H1 (cell line): Measurements from ENCODE around the gene AKR1C2. TPM values are rescaled to one million over a fixed set of nuclear protein-coding genes. Genes with fewer than 3 reads are reported as not detected.

ENCODE experiments used
- CTCF ChIA-PET: fragments of 300-600 bp; sonication (Branson Sonifier 250); formaldehyde crosslinking; loops from one replicate; lab custom pipeline; 2021; ENCODE audit not compliant: partially characterized antibody; lab: Charles Lee
- POLR2A ChIA-PET: fragments of 300-600 bp; sonication (Branson Sonifier 250); formaldehyde crosslinking; loops from one replicate; lab custom pipeline; 2021; ENCODE audit warnings: inconsistent platforms; ENCODE audit not compliant: partially characterized antibody; lab: Charles Lee
- DNase-seq, 2 experiments: peaks; one replicate each; pipeline versions ENCODE4 v3.0.0 to v3.0.0-alpha.2; 2010 to 2022; ENCODE audit warnings: low spot score in 2 of 2, low read depth in 1 of 2, mixed read lengths in 1 of 2
- FAIRE-seq: peaks from 2 replicates; lab custom pipeline; 2011; peaks lifted over from hg19 to GRCh38; lab: Jason Lieb, UNC
- H2AFZ ChIP-seq: 2 replicates; pipeline ENCODE4 v1.8.1; 2012; ENCODE audit warnings: low read length, inconsistent platforms
- H2AK5ac ChIP-seq: 2 replicates; pipeline ENCODE4 v1.6.1; 2013; ENCODE audit warnings: low read depth, low read length
- H2BK120ac ChIP-seq: replicated peaks from 2 replicates; pipeline ENCODE3; 2013; ENCODE audit warnings: low read depth, low read length, inconsistent platforms
- H2BK12ac ChIP-seq: 2 replicates; pipeline ENCODE4 v1.6.1; 2013; ENCODE audit warnings: low read depth, low read length
- H2BK15ac ChIP-seq: 2 replicates; pipeline ENCODE4 v1.6.1; 2013; ENCODE audit warnings: low read length
- H2BK20ac ChIP-seq: 2 replicates; pipeline ENCODE4 v1.6.1; 2013; ENCODE audit warnings: low read length
- H2BK5ac ChIP-seq: 2 replicates; pipeline ENCODE4 v1.6.1; 2013; ENCODE audit warnings: low read depth, low read length
- H3K14ac ChIP-seq: 2 replicates; pipeline ENCODE4 v1.6.1; 2013; ENCODE audit warnings: inconsistent platforms; ENCODE audit not compliant: insufficient read length
- H3K18ac ChIP-seq: 2 replicates; pipeline ENCODE4 v1.6.1; 2013; ENCODE audit warnings: low read length; ENCODE audit errors: extremely low read depth
- H3K23ac ChIP-seq: 2 replicates; pipeline ENCODE4 v1.6.1; 2013; ENCODE audit warnings: inconsistent platforms; ENCODE audit not compliant: insufficient read length
- H3K23me2 ChIP-seq: 2 replicates; pipeline ENCODE4 v1.6.1; 2013; ENCODE audit warnings: low read depth, low read length
- H3K27ac ChIP-seq: 2 replicates; pipeline ENCODE4 v1.6.1; 2011; ENCODE audit warnings: low read depth, low read length, inconsistent platforms
- H3K27me3 ChIP-seq, 4 experiments: replicated peaks in 1 of 4; 1 replicate in 1 of 4; 2 replicates in 3 of 4; pipeline versions ENCODE4 v1.6.1 to v1.8.1; 2011 to 2013; ENCODE audit warnings: low read length in 3 of 4, mild to moderate bottlenecking in 3 of 4, inconsistent platforms in 2 of 4, mixed read lengths in 2 of 4, moderate library complexity in 1 of 4; ENCODE audit not compliant: control insufficient read depth in 3 of 4, insufficient read depth in 3 of 4; ENCODE audit errors: extremely low read depth in 1 of 4
- H3K36me3 ChIP-seq, 4 experiments: 2 replicates each; pipeline versions ENCODE4 v1.6.1 to v1.8.1; 2011 to 2013; ENCODE audit warnings: mild to moderate bottlenecking in 4 of 4, low read length in 3 of 4, moderate library complexity in 2 of 4, control low read depth in 1 of 4, inconsistent platforms in 1 of 4; ENCODE audit not compliant: insufficient read depth in 4 of 4, control insufficient read depth in 2 of 4
- H3K4ac ChIP-seq: replicated peaks from 2 replicates; pipeline ENCODE3; 2013; ENCODE audit warnings: low read length, low read depth, mixed read lengths, inconsistent platforms; ENCODE audit not compliant: insufficient read length
- H3K4me1 ChIP-seq, 4 experiments: replicated peaks in 1 of 4; 1 replicate in 1 of 4; 2 replicates in 3 of 4; pipeline versions ENCODE4 v1.6.1 to v1.8.1; 2011 to 2013; ENCODE audit warnings: low read length in 3 of 4, inconsistent platforms in 2 of 4, mixed read lengths in 1 of 4; ENCODE audit not compliant: insufficient read depth in 4 of 4, control insufficient read depth in 3 of 4
- H3K4me2 ChIP-seq, 2 experiments: 2 replicates each; pipeline versions ENCODE4 v1.6.1 to v1.8.1; 2011 to 2013; ENCODE audit warnings: low read depth in 2 of 2, low read length in 2 of 2, control low read depth in 1 of 2, inconsistent platforms in 1 of 2, mild to moderate bottlenecking in 1 of 2; ENCODE audit not compliant: insufficient read depth in 1 of 2
- H3K4me3 ChIP-seq, 4 experiments: fragments of 200-600, 300-600 bp in 1 of 4; sonication (generic), shearing (Covaris generic), sonication (Bioruptor Twin) in 1 of 4; 2 replicates each; pipeline versions ENCODE4 v1.5.1 to v1.8.1; 2011 to 2016; ENCODE audit warnings: low read length in 4 of 4, low read depth in 3 of 4, control low read depth in 2 of 4, inconsistent platforms in 2 of 4, mild to moderate bottlenecking in 2 of 4, mixed read lengths in 1 of 4, moderate library complexity in 1 of 4; ENCODE audit not compliant: insufficient read depth in 2 of 4; ENCODE audit errors: extremely low read depth in 1 of 4
- H3K56ac ChIP-seq: replicated peaks from 2 replicates; pipeline ENCODE3; 2013; ENCODE audit warnings: low read depth, mild to moderate bottlenecking, mixed read lengths, low read length, inconsistent platforms; ENCODE audit not compliant: insufficient read length
- H3K79me1 ChIP-seq: 2 replicates; pipeline ENCODE4 v1.6.1; 2013; ENCODE audit warnings: low read depth, low read length, control low read depth
- H3K79me2 ChIP-seq, 2 experiments: 2 replicates each; pipeline versions ENCODE4 v1.6.1 to v1.8.1; 2012 to 2013; ENCODE audit warnings: low read length in 2 of 2, mild to moderate bottlenecking in 2 of 2, inconsistent platforms in 1 of 2; ENCODE audit not compliant: insufficient read depth in 2 of 2, control insufficient read depth in 1 of 2
- H3K9ac ChIP-seq, 4 experiments: replicated peaks in 1 of 4; 1 replicate in 1 of 4; 2 replicates in 3 of 4; pipeline versions ENCODE4 v1.6.1 to v1.8.1; 2011 to 2013; ENCODE audit warnings: low read depth in 3 of 4, low read length in 3 of 4, control low read depth in 2 of 4, mild to moderate bottlenecking in 2 of 4, moderate library complexity in 2 of 4, inconsistent platforms in 1 of 4; ENCODE audit errors: extremely low read depth in 1 of 4
- H3K9me3 ChIP-seq, 2 experiments: 2 replicates each; pipeline versions ENCODE4 v1.6.1 to v1.8.1; 2012 to 2013; ENCODE audit warnings: mild to moderate bottlenecking in 2 of 2, moderate library complexity in 2 of 2, control low read depth in 1 of 2, inconsistent platforms in 1 of 2, low read depth in 1 of 2, low read length in 1 of 2, mixed read lengths in 1 of 2; ENCODE audit not compliant: insufficient read depth in 2 of 2
- H4K20me1 ChIP-seq, 2 experiments: replicated peaks in 1 of 2; 2 replicates each; pipeline versions ENCODE3 to v1.8.1; 2011 to 2013; ENCODE audit warnings: inconsistent platforms in 2 of 2, low read length in 2 of 2, mild to moderate bottlenecking in 1 of 2; ENCODE audit not compliant: insufficient read depth in 2 of 2, control insufficient read depth in 1 of 2
- H4K5ac ChIP-seq: 2 replicates; pipeline ENCODE4 v1.6.1; 2013; ENCODE audit warnings: low read length, low read depth, mixed read lengths, inconsistent platforms; ENCODE audit not compliant: insufficient read length
- H4K8ac ChIP-seq: 2 replicates; pipeline ENCODE4 v1.8.0; 2013; ENCODE audit warnings: mild to moderate bottlenecking, moderate library complexity, low read length, inconsistent platforms; ENCODE audit not compliant: insufficient read depth; ENCODE audit errors: extremely low read depth
- H4K91ac ChIP-seq: replicated peaks from 2 replicates; pipeline ENCODE3; 2013; ENCODE audit warnings: low read length, mixed read lengths, inconsistent platforms; ENCODE audit not compliant: insufficient read length
- EGR1 ChIP-seq: IDR thresholded peaks from 2 replicates; pipeline ENCODE4 v1.6.1; 2011; ENCODE audit warnings: low read depth, low read length, borderline replicate concordance
- KDM5A ChIP-seq: fragments of 200-600 bp; IDR thresholded peaks from 2 replicates; pipeline ENCODE4 v1.7.1; 2012; ENCODE audit warnings: mild to moderate bottlenecking, low read length, inconsistent platforms, mixed read lengths
- POLR2AphosphoS5 ChIP-seq: IDR thresholded peaks from 2 replicates; pipeline ENCODE4 v1.6.1; 2011; ENCODE audit warnings: low read depth, low read length
- POU5F1 ChIP-seq: IDR thresholded peaks from 2 replicates; pipeline ENCODE4 v1.6.1; 2011; ENCODE audit warnings: low read depth, mild to moderate bottlenecking, low read length, moderate library complexity
- RNF2 ChIP-seq: fragments of 200-900, 300-1000 bp; sonication (generic); IDR thresholded peaks from 2 replicates; pipeline ENCODE4 v1.7.1; 2016; ENCODE audit warnings: borderline replicate concordance, low read depth, mild to moderate bottlenecking, antibody characterized with exemption, low read length; ENCODE audit not compliant: poor library complexity, severe bottlenecking; ENCODE audit errors: missing control alignments
- RXRA ChIP-seq: IDR thresholded peaks from 2 replicates; pipeline ENCODE4 v1.6.1; 2011; ENCODE audit warnings: low read depth, mild to moderate bottlenecking, low read length, moderate library complexity; ENCODE audit not compliant: insufficient read depth
- SIX5 ChIP-seq: IDR thresholded peaks from 2 replicates; pipeline ENCODE4 v1.6.1; 2011; ENCODE audit warnings: mild to moderate bottlenecking, low read depth, low read length
- SUZ12 ChIP-seq: fragments of 200-600 bp; sonication (generic); IDR thresholded peaks from 2 replicates; pipeline ENCODE4 v1.6.1; 2012; ENCODE audit warnings: mild to moderate bottlenecking, inconsistent platforms, low read length, moderate library complexity, mixed read lengths
- WGBS, 2 experiments: shearing (Covaris generic) in 1 of 2; methylation state at CpG; one replicate each; pipeline versions ENCODE4 v1.1.6 to v1.1.7; 2013 to 2015; ENCODE audit warnings: low lambda C conversion rate in 2 of 2, mixed read lengths in 2 of 2, inconsistent platforms in 1 of 2, low coverage in 1 of 2, missing lambda C conversion rate in 1 of 2; ENCODE audit not compliant: insufficient replicate concordance in 2 of 2, insufficient coverage in 1 of 2, insufficient read length in 1 of 2; ENCODE audit errors: extremely low coverage in 1 of 2, missing lambda C conversion rate in 1 of 2; 5-methylcytosine and 5-hydroxymethylcytosine counted together
- polyA plus RNA-seq, 7 experiments: library from polyadenylated mRNA; depleted of rRNA in 3 of 7; stranded (reverse) in 5 of 7; unstranded in 2 of 7; fragments of >200 nt in 5 of 7; fragments of 200-250 nt in 2 of 7; gene quantifications; 1 replicate in 5 of 7; 2 replicates in 1 of 7; 4 replicates in 1 of 7; pipeline versions ENCODE4 v1.2.1 to v1.2.3, GENCODE V29; 2011 to 2013; ENCODE audit warnings: missing spikeins in 2 of 7, mixed read lengths in 2 of 7
- total RNA-seq: library from RNA; stranded (reverse); fragmentation: NEBNext Ultra II Directional; extraction: Animal tissue kit (Norgen Biotek cat#: 25700); gene quantifications from 2 replicates; pipeline ENCODE4 v1.2.1, GENCODE V29; 2021

AKR1C2 gene
- total and polyA plus RNA-seq, 2 of the 8 experiments (the other 6 are each of a cell fraction or from before 2014, with no cell fraction given), result 0.77 to 1.2 TPM

DNA sequence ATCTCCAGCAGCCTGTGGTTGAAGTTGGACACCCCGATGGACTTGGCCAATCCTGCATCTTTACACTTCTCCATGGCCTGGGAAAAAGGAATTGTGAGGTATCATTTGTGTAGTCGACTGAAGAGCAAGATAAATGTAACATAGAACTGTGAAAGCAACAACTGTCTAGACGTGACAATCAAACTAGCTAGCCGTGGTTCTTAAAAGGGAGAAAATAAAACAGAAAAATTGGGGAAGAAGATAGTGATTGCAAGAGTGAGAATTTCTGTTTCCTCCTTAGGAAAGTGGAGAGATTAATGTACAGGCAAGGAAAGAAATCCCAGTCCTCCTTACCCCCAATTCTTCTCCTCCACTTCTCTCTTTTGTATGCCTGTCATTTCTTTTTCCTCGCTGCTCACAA is 5.0 kb downstream of the AKR1C2 start:
- no peaks in the 10 kb centered on the region for H3K36me3 ChIP-seq
- no peak overlapping the region for H4K91ac ChIP-seq
- WGBS, 2 experiments, result 95% methylated on average over 5 of the region's 5 CpGs; no CpG with 5 or more reads in 1 of the 2 experiments
- no peak overlapping the region for H3K14ac ChIP-seq
- H3K18ac ChIP-seq, result no peak overlapping the region
- H2AFZ ChIP-seq, result no peak overlapping the region
- no peaks in the 10 kb centered on the region for H3K4me1 ChIP-seq
- H3K4me3 ChIP-seq, result no peak overlapping the region
- H3K9ac ChIP-seq, result no peak overlapping the region
- H3K9me3 ChIP-seq, result no peaks in the 10 kb centered on the region
- H3K27ac ChIP-seq, result no peak overlapping the region
- H4K20me1 ChIP-seq, result no peaks in the 10 kb centered on the region
- no peak overlapping the region for H2BK12ac ChIP-seq
- DNase-seq, result no peak
- no peak overlapping the region for H2BK15ac ChIP-seq
- no peak overlapping the region for H4K8ac ChIP-seq
- H3K56ac ChIP-seq, result no peak overlapping the region
- no peaks in the 10 kb centered on the region for H3K79me2 ChIP-seq
- no peak overlapping the region for H4K5ac ChIP-seq
- no peak overlapping the region for H3K23ac ChIP-seq
- no peaks in the 10 kb centered on the region for H3K79me1 ChIP-seq
- H3K23me2 ChIP-seq, result no peaks in the 10 kb centered on the region
- CTCF ChIA-PET, result no interaction called here
- no peak overlapping the region for H3K4me2 ChIP-seq
- no peak overlapping the region for H2BK120ac ChIP-seq
- H2AK5ac ChIP-seq, result no peak overlapping the region
- POLR2A ChIA-PET, result no interaction called here
- no peak overlapping the region for H2BK20ac ChIP-seq
- no peak overlapping the region for H2BK5ac ChIP-seq
- no peaks in the 10 kb centered on the region for H3K27me3 ChIP-seq
- no peak for FAIRE-seq
- H3K4ac ChIP-seq, result no peak overlapping the region
- TF ChIP-seq POLR2AphosphoS5, result no peak
- no peak for TF ChIP-seq SIX5
- TF ChIP-seq EGR1, result no peak
- no peak for TF ChIP-seq RNF2
- no peak for TF ChIP-seq RXRA
- TF ChIP-seq POU5F1, result no peak
- TF ChIP-seq KDM5A, result no peak
- TF ChIP-seq SUZ12, result no peak
